Peyer's patch (tissue), 4 donors: Measurements from ENCODE around the gene CCDC110.

Source experiments
- CTCF ChIP-seq, 6 experiments: fragments of 450-650 bp in 4 of 6; fragments of 200-600 bp in 2 of 6; sonication (generic) in 1 of 6; IDR thresholded peaks; one replicate each; pipeline ENCODE4 v1.5.1; 2017 to 2019; ENCODE audit warnings: antibody characterized with exemption in 6 of 6, mild to moderate bottlenecking in 3 of 6, moderate library complexity in 1 of 6
- POLR2A ChIP-seq, 2 donors: fragments of 450-650 bp; IDR thresholded peaks; one replicate each; pipeline ENCODE4 v1.5.1; 2017; ENCODE audit warnings: antibody characterized with exemption in 2 of 2, mild to moderate bottlenecking in 2 of 2, moderate library complexity in 2 of 2

- no peak for TF ChIP-seq POLR2A (IDR thresholded peaks at IDR 0.05)
- no peak for TF ChIP-seq CTCF (IDR thresholded peaks at IDR 0.05)
Observed at GRCh38 chr4:185412412-185412811, 59.1 kb downstream of the CCDC110 start.
